ENCODE results near the gene ZNF597.

Gene ZNF597

DNA sequence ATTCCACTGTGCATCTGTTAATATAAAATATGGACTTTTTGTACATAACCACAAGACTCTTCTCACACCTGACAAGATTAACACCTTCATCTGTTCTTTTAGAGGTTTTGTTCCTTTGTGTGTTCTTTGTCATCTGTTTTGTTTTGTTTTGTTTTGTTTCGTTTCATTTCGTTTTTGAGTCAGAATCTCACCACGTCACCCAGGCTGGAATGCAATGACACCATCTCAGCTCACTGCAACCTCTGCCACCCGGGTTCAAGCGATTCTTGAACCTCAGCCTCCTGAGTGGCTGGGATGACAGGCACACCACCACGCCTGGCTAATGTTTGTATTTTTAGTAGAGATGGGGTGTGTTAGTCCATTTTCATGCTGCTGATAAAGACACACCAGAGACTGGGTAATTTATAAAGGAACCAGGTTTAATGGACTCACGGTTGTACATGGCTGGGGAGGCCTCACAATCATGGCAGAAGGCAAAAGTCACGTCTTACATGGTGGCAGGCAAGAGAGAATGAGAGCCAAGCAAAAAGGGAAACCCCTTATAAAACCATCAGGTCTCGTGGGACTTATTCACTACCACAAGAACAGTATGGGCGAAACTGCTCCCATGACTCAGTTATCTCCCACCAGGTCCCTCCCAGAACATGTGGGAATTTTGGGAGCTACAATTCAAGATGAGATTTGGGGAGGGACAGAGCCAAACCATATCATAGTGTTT lies 29.7 kb upstream of the ZNF597 start:
- no peak for TF ChIP-seq CEBPB (IDR thresholded peaks at IDR 0.05)
- no peak for TF ChIP-seq REST (IDR thresholded peaks at IDR 0.05; ENCODE audit: low read depth)
- no peak for TF ChIP-seq NFIC (IDR thresholded peaks at IDR 0.05)
- TF ChIP-seq EP300 (IDR thresholded peaks at IDR 0.05; ENCODE audit: borderline replicate concordance): no peak
- no peak for TF ChIP-seq CREB1 (IDR thresholded peaks at IDR 0.05; ENCODE audit: low read depth)
- no peak for TF ChIP-seq RAD21 (IDR thresholded peaks at IDR 0.05; ENCODE audit: low read depth)
- no peak for TF ChIP-seq FOXM1 (IDR thresholded peaks at IDR 0.05; ENCODE audit: borderline replicate concordance, low read depth)
- TF ChIP-seq USF1 (IDR thresholded peaks at IDR 0.05): no peak
- no peak for TF ChIP-seq TEAD4 (IDR thresholded peaks at IDR 0.05)
- no peak for TF ChIP-seq TAF1 (IDR thresholded peaks at IDR 0.05; ENCODE audit: low read depth)
- TF ChIP-seq TCF12 (IDR thresholded peaks at IDR 0.05; ENCODE audit: low read depth): no peak
- no peak for TF ChIP-seq ZBTB7A (IDR thresholded peaks at IDR 0.05; ENCODE audit: low read depth)
- no peak for TF ChIP-seq EGR1 (IDR thresholded peaks at IDR 0.05)

DNA sequence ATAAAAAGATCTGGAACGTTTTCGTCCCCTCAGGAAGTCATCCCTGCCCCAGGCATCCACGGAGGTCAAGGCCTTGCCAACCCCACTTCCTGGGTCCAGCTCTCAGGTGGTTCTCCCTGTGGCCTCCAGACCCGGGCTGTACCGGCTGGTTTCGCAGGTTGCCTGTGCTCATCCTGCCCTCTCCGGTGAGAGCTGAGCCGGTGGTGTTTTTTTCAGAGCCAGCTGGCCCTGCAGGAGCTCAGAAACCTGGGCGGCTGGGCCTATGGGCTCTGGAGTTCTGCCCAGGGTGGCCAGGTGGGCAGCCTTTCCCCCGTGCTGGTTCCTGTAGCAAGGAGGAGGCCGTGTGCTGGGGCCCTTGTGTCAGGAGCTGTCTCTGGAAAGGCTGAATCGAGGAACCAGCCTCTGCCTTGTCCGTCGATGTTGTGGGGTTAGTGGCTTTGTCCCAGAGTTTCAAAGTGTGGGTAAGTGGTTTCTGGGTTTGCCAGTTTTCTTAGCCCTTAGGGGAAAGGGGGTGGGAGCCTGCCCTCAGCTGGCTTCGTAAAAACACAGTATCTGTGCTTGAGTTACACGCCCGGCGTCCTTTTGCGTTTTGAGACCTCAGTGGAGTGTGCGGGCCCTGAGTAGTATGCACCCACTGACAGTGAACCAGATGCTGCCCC lies 28.3 kb upstream of the ZNF597 start:
- TF ChIP-seq EP300 (IDR thresholded peaks at IDR 0.05; ENCODE audit: borderline replicate concordance) (no peak), REST (IDR thresholded peaks at IDR 0.05; ENCODE audit: low read depth) (no peak), USF1 (IDR thresholded peaks at IDR 0.05) (no peak), RAD21 (IDR thresholded peaks at IDR 0.05; ENCODE audit: low read depth) (no peak), CEBPB (IDR thresholded peaks at IDR 0.05) (no peak), TCF12 (IDR thresholded peaks at IDR 0.05; ENCODE audit: low read depth) (no peak), NFIC (IDR thresholded peaks at IDR 0.05) (no peak), TEAD4 (IDR thresholded peaks at IDR 0.05) (no peak), FOXM1 (IDR thresholded peaks at IDR 0.05; ENCODE audit: borderline replicate concordance, low read depth) (no peak), CREB1 (IDR thresholded peaks at IDR 0.05; ENCODE audit: low read depth) (no peak)
- TF ChIP-seq, protein P1, sequence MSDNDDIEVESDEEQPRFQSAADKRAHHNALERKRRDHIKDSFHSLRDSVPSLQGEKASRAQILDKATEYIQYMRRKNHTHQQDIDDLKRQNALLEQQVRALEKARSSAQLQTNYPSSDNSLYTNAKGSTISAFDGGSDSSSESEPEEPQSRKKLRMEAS (IDR thresholded peaks at IDR 0.05): no peak

DNA sequence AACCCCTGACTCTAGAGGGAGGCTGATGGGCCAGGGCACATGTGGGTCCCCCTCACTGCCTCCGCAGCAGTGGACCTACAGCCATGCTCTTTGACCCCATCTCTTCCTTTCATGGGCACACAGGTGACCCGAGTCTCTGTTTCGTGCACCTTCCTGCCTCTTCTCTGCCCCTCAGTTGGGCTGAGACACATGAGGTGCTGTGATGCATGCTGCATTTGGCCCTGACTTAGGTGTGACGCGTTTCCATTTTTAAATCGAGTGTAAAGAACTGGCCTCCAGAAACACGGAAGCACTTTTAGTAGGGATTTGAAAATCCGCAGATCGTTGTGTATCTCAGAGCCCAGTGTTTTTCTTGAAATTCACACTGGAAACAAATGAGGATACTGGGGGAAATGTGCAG lies 27.4 kb upstream of the ZNF597 start:
- no peak for TF ChIP-seq CEBPB (IDR thresholded peaks at IDR 0.05)
- TF ChIP-seq USF1 (IDR thresholded peaks at IDR 0.05): no peak
- TF ChIP-seq YY1 (IDR thresholded peaks at IDR 0.05; ENCODE audit: low read depth): no peak
- no peak for TF ChIP-seq REST (IDR thresholded peaks at IDR 0.05; ENCODE audit: low read depth)
- no peak for TF ChIP-seq TEAD4 (IDR thresholded peaks at IDR 0.05)
- TF ChIP-seq TCF12 (IDR thresholded peaks at IDR 0.05; ENCODE audit: low read depth): no peak
- no peak for TF ChIP-seq CREB1 (IDR thresholded peaks at IDR 0.05; ENCODE audit: low read depth)
- no peak for TF ChIP-seq FOXM1 (IDR thresholded peaks at IDR 0.05; ENCODE audit: borderline replicate concordance, low read depth)

DNA sequence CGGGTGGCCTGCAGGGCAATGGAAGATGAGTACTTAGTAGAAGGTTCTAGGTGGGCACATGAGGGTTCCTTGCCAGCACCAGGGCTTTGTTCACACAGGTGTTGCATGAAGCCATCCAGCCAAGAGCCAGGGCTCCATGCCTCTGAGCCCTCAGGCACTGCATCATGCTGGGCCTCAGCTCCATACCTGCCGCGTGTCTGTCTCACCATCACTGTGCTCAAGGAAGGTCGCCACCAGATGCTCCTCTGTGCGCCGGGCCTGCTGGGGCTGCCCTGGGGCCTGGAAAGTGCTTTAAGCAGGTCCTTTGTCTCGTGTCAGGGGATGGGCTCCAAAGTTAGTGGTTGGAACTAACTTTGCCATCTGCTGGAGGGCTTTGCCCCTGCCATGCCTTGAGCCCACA lies 26.4 kb upstream of the ZNF597 start:
- TF ChIP-seq CEBPB (IDR thresholded peaks at IDR 0.05) (no peak), USF1 (IDR thresholded peaks at IDR 0.05) (no peak), FOXM1 (IDR thresholded peaks at IDR 0.05; ENCODE audit: borderline replicate concordance, low read depth) (no peak), REST (IDR thresholded peaks at IDR 0.05; ENCODE audit: low read depth) (no peak), YY1 (IDR thresholded peaks at IDR 0.05; ENCODE audit: low read depth) (no peak), ZBTB7A (IDR thresholded peaks at IDR 0.05; ENCODE audit: low read depth) (no peak), CREB1 (IDR thresholded peaks at IDR 0.05; ENCODE audit: low read depth) (no peak), RAD21 (IDR thresholded peaks at IDR 0.05; ENCODE audit: low read depth) (no peak), EP300 (IDR thresholded peaks at IDR 0.05; ENCODE audit: borderline replicate concordance) (no peak), EGR1 (IDR thresholded peaks at IDR 0.05) (no peak), TAF1 (IDR thresholded peaks at IDR 0.05; ENCODE audit: low read depth) (no peak), TEAD4 (IDR thresholded peaks at IDR 0.05) (no peak), TCF12 (IDR thresholded peaks at IDR 0.05; ENCODE audit: low read depth) (no peak), NFIC (IDR thresholded peaks at IDR 0.05) (no peak)
- TF ChIP-seq, protein P1 (IDR thresholded peaks at IDR 0.05): no peak
